IPS-20b (cell line): Measurements from ENCODE around the gene USP53.
"Not testable (repeated sequence)": the region's sequence is repeated elsewhere in the genome, so short reads cannot be mapped to it uniquely, and the experiment has no call there.

ENCODE experiments used
- H3K27ac ChIP-seq: one replicate; pipeline ENCODE4 v1.5.1; 2013; ENCODE audit warnings: low read length
- H3K27me3 ChIP-seq: 2 replicates; pipeline ENCODE4 v1.6.1; 2013; ENCODE audit warnings: mild to moderate bottlenecking, low read length, inconsistent platforms; ENCODE audit not compliant: insufficient read depth
- H3K36me3 ChIP-seq: 2 replicates; pipeline ENCODE4 v1.6.1; 2013; ENCODE audit warnings: low read depth, mild to moderate bottlenecking, inconsistent platforms, low read length, moderate library complexity; ENCODE audit not compliant: insufficient read depth
- H3K4me1 ChIP-seq: 2 replicates; pipeline ENCODE4 v1.6.1; 2013; ENCODE audit warnings: mild to moderate bottlenecking, control low read depth, inconsistent platforms, low read length, moderate library complexity; ENCODE audit not compliant: insufficient read depth
- H3K4me3 ChIP-seq: 2 replicates; pipeline ENCODE4 v1.5.1; 2013; ENCODE audit warnings: mild to moderate bottlenecking, low read length, inconsistent platforms
- H3K9ac ChIP-seq: 2 replicates; pipeline ENCODE4 v1.6.1; 2013; ENCODE audit warnings: low read depth, mild to moderate bottlenecking, inconsistent platforms, low read length, moderate library complexity
- H3K9me3 ChIP-seq: 2 replicates; pipeline ENCODE4 v1.6.1; 2013; ENCODE audit warnings: mild to moderate bottlenecking, low read depth, low read length, inconsistent platforms; ENCODE audit not compliant: insufficient read depth

USP53 gene

GRCh38 chr4:119329835-119330620 lies 117.5 kb downstream of the USP53 start:
- no peaks in the 10 kb centered on the region for H3K36me3 ChIP-seq
- no peak overlapping the region for H3K27ac ChIP-seq
- H3K4me1 ChIP-seq, result no peaks in the 10 kb centered on the region
- H3K27me3 ChIP-seq, result no peaks in the 10 kb centered on the region
- H3K9me3 ChIP-seq, result no peaks in the 10 kb centered on the region
- no peak overlapping the region for H3K9ac ChIP-seq
- H3K4me3 ChIP-seq, result no peak overlapping the region

- H3K9ac ChIP-seq, H3K36me3 ChIP-seq, H3K9me3 ChIP-seq, H3K27ac ChIP-seq, H3K4me3 ChIP-seq, H3K27me3 ChIP-seq, H3K4me1 ChIP-seq: not testable (repeated sequence)
Observed at GRCh38 chr4:119336332-119336979, 123.9 kb downstream of the USP53 start.

GRCh38 chr4:119337010-119337409 lies 124.5 kb downstream of the USP53 start:
- Histone ChIP-seq H3K36me3 (no peaks in the 10 kb centered on the region), H3K4me3 (no peak overlapping the region), H3K9ac (no peak overlapping the region), H3K27me3 (no peaks in the 10 kb centered on the region), H3K27ac (no peak overlapping the region), H3K4me1 (no peaks in the 10 kb centered on the region), H3K9me3 (no peaks in the 10 kb centered on the region)

GRCh38 chr4:119339895-119340294 lies 127.4 kb downstream of the USP53 start:
- H3K4me3 ChIP-seq, H3K9ac ChIP-seq, H3K36me3 ChIP-seq, H3K27ac ChIP-seq, H3K4me1 ChIP-seq, H3K9me3 ChIP-seq, H3K27me3 ChIP-seq: not testable (repeated sequence)

GRCh38 chr4:119343293-119343692 lies 130.8 kb downstream of the USP53 start:
- not testable (repeated sequence) for H3K9me3 ChIP-seq, H3K4me3 ChIP-seq, H3K27ac ChIP-seq, H3K9ac ChIP-seq, H3K27me3 ChIP-seq, H3K4me1 ChIP-seq, H3K36me3 ChIP-seq
